HG03469 (cell line): ENCODE measurements around the gene PORCN.
"Not testable (repeated sequence)": the region's sequence is repeated elsewhere in the genome, so short reads cannot be mapped to it uniquely, and the experiment has no call there.

Source experiments
- ATAC-seq: cut with Tn5 transposase; IDR thresholded peaks from one replicate; pipeline ENCODE4 v1.9.1; 2021; ENCODE audit warnings: mild to moderate bottlenecking, moderate library complexity, moderate number of reproducible peaks; ENCODE audit not compliant: unreplicated experiment

Gene PORCN

GRCh38 chrX:48509619-48510018 lies 827 bp downstream of the PORCN start:
- no peak for ATAC-seq

DNA sequence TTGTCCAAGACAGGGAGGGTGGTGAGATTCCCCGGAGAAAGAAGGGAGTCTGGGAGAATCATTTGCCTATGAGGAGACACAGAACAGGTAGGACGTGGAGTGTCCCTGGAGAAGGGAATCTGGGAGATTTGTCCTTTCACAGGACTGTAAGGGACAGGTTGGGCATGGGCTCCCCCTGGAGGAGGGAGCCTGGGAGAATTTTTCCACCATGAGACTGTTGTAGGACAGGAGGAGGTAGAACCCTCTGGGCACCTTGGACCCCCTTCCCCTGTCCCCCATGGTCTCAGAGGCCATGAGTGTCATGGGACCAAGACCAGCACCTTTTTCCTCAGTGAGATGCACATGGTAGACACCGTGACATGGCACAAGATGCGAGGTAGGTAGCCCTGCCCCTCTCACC lies 2.8 kb downstream of the PORCN start:
- ATAC-seq = no peak

DNA sequence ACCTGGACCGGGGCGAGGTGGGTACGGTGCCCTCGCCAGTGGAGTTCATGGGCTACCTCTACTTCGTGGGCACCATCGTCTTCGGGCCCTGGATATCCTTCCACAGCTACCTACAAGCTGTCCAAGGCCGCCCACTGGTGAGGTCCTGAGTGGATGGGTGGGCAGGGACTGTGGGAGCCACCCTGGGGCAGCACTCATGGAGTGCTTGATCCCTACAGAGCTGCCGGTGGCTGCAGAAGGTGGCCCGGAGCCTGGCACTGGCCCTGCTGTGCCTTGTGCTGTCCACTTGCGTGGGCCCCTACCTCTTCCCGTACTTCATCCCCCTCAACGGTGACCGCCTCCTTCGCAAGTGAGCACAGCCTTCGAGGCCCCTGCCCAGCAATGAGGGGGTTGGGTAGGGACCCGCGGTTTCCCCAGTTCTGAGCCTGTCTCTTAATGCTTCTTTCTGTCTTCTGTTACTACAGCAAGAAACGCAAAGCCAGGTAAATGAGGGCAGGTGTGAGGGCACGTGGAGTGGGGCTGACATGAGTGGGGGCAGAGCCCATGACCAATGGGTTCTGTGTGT lies 3.7 kb downstream of the PORCN start:
- ATAC-seq = no peak

DNA sequence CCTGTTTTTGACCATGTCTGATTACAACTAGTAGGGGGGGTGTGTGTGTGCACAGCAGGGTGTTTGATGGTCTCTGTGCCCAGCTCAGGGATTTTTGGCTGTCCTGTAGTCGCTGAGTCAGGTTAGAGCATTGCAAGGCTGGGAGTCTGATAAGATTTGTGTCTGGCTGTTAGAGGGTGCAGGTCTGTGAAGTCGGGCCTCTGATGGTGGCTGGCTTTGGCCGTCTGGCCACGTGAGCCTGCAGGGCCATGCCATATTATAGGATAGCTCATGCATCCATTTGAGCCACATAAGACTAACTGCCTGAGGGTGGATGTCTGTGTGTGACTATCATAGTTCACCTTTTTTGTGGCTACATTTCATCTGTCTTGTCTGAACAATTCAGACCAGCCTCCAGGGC lies 4.9 kb downstream of the PORCN start:
- no peak for ATAC-seq

GRCh38 chrX:48514126-48514806 lies 5.5 kb downstream of the PORCN start:
- no peak for ATAC-seq

- ATAC-seq = no peak
Measured at GRCh38 chrX:48514868-48515460, 6.2 kb downstream of the PORCN start.

DNA sequence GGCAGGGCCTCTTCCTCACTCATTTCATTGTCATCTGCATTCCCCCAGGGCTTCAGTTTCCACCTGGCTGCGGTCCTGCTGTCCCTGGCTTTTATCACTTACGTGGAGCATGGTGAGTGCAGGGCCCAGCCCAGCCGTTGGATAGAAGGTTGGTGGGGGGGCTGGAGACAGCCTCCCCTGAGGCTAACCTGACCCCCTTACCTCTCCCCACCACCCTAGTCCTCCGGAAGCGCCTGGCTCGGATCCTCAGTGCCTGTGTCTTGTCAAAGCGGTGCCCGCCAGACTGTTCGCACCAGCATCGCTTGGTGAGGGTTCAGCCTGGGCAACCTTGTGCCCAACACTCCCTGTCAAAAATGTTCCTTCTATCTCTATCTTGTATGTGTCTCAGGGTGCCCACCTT lies 7.0 kb downstream of the PORCN start:
- ATAC-seq = no peak

DNA sequence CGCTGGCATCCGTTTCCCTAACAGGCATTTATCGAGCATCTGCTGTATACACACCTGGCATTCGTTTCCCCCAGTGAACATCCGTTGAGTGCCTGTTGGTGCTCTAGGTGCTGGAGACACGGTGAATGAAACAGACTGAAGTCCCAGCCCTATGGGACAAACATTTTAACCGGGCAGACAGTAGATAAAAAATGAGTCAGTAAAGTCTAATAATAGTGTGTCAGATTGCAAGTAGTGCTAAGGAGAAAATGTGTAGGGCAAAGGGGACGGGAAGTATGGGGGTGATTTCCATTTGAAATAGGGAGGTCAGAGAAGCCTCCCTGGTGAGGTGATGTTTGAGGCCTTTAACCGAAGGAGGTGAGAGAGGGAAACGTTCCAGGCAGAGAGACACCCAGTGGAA lies 7.5 kb downstream of the PORCN start:
- no peak for ATAC-seq

GRCh38 chrX:48516987-48517386 lies 8.2 kb downstream of the PORCN start:
- ATAC-seq = no peak

DNA sequence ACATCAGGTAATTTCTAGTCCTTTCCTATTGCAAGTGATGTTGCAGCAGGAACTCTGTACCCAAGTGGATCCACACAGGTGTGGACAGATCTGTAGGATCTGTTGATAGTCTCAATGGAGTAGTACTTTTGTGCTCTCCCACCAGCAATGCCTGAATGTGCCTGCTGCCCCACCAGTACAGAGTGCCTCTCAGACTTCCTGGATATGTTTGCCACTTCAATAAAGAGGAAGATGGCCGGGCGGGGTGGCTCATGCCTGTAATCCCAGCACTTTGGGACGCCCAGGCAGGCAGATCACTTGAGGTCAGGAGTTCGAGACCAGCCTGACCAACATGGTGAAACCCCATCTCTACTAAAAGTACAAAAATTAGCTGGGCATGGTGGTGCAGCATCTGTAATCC lies 10.7 kb downstream of the PORCN start:
- not testable (repeated sequence) for ATAC-seq

DNA sequence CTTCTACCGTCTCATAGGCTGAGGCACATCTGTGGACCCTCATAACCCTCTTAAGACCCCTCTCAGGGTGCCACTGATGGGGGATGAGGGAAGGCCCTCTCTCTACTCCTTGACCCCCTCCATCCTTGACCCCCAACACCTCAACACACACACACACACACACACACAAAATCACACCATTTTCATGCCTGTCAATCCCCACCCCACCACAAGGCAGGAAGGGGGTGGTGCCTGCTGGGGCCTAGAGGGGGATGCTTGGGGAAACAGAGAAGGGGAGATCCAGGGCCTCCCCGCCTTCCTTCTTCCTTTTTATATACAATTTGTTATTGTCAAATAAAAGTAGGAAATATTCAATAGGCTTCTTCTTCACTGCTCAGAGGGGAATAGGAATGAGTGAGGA lies 11.7 kb downstream of the PORCN start:
- no peak for ATAC-seq

- no peak for ATAC-seq
Measured at GRCh38 chrX:48520976-48521352, 12.2 kb downstream of the PORCN start.

- ATAC-seq = peak; percentile 96
Measured at GRCh38 chrX:48521353-48522243, 12.8 kb downstream of the PORCN start, which contains the start of gene EBP. Gene EBP, plus strand, starts transcription at chrX:48521808. Its CDS starts 1,964 bp downstream, at chrX:48523772.

GRCh38 chrX:48522291-48522690 lies 13.5 kb downstream of the PORCN start:
- no peak for ATAC-seq

DNA sequence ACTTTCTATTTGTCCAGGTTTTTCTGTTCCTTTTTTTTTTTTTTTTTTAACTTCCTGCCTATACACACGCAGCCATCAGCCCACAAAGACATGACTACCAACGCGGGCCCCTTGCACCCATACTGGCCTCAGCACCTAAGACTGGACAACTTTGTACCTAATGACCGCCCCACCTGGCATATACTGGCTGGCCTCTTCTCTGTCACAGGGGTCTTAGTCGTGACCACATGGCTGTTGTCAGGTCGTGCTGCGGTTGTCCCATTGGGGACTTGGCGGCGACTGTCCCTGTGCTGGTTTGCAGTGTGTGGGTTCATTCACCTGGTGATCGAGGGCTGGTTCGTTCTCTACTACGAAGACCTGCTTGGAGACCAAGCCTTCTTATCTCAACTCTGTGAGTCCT lies 14.9 kb downstream of the PORCN start:
- no peak for ATAC-seq

- ATAC-seq = not testable (repeated sequence)
Measured at GRCh38 chrX:48525853-48526252, 17.1 kb downstream of the PORCN start.

DNA sequence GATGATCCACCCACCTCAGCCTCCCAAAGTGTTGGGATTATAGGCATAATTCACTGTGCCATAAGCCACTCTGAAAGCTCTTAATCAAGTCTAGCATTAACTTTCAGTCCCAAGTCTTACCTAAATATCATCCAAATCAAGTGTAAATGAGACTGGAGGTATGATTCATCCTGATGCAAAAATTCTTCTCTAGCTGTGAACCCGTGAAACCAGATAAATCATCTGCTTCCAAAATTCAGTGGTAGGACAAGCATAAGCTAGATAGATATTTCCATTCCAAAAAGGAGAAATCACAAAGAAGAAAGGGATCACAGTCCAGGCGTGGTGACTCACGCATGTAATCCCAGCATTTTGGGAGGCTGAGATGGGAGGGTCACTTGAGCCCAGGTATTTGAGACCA lies 21.9 kb downstream of the PORCN start:
- ATAC-seq = no peak

GRCh38 chrX:48531358-48531959 lies 22.7 kb downstream of the PORCN start:
- ATAC-seq = no peak

DNA sequence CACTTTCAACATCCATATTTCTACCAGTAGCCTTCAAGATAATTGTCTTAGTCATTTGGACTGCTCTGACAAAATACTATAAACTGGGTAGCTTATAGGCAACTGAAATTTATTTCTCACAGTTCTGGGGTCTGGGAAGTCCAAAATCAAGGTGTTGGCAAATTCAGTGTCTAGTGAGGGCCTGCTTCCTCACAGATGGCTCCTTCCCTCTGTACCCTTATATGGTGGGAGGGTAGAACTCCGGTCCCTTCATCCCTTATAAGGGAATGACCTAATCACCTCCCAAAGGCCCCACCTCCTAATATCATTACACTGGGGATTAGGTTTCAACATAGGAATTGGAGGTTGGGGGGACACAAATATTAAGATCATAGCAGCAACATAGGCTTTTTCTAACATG lies 23.4 kb downstream of the PORCN start:
- no peak for ATAC-seq

DNA sequence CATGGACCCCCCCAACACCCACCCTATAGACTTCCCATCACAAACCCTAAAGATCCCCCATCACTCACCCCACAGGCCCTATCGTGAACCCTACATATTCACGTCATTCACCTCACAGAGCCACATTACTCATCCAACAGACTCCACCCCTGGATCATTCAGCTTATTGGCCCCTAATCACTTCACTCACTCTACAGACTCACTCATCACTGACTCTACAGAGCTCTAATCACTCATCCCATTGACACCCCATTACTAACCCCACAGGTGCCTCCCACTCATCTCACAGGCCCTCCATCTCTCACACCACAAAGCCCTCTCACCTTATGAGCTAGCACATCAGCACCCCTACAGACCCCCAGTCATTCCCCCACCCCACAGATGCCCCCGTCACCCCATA lies 24.4 kb downstream of the PORCN start:
- ATAC-seq = no peak
